KMS-11 (cell line): Measurements from ENCODE around the gene CORO7.
A peak's percentile ranks its signal among the peaks of the same experiment; 100 is the strongest.

Experiments
- H2AFZ ChIP-seq: fragments of 200-600 bp; sonication (generic); 2 replicates; pipeline ENCODE4 v1.6.1; 2016; ENCODE audit warnings: antibody characterized with exemption, mixed run types, low read depth
- H3K27ac ChIP-seq: fragments of 200-600 bp; sonication (generic); 2 replicates; pipeline ENCODE4 v1.6.1; 2016; ENCODE audit warnings: mild to moderate bottlenecking, mixed run types
- H3K27me3 ChIP-seq: fragments of 200-600 bp; sonication (generic); 2 replicates; pipeline ENCODE4 v1.6.1; 2017; ENCODE audit warnings: mild to moderate bottlenecking, low read depth, mixed run types, moderate library complexity; ENCODE audit not compliant: insufficient read depth
- H3K36me3 ChIP-seq: fragments of 200-600 bp; sonication (generic); 2 replicates; pipeline ENCODE4 v1.6.1; 2017; ENCODE audit warnings: mild to moderate bottlenecking, mixed run types; ENCODE audit not compliant: insufficient read depth
- H3K4me1 ChIP-seq: fragments of 200-600 bp; sonication (generic); 2 replicates; pipeline ENCODE4 v1.6.1; 2016; ENCODE audit warnings: mild to moderate bottlenecking, low read depth, mixed run types; ENCODE audit not compliant: poor library complexity, severe bottlenecking
- H3K4me2 ChIP-seq: fragments of 200-600 bp; sonication (generic); 2 replicates; pipeline ENCODE4 v1.7.0; 2016; ENCODE audit warnings: mild to moderate bottlenecking, mixed run types
- H3K4me3 ChIP-seq: fragments of 200-600 bp; sonication (generic); IDR thresholded peaks from 2 replicates; pipeline ENCODE4 v1.6.1; 2017; ENCODE audit warnings: low read depth, low read length, mixed read lengths; ENCODE audit not compliant: insufficient read depth
- H3K79me2 ChIP-seq: fragments of 200-600 bp; sonication (generic); 2 replicates; pipeline ENCODE4 v1.6.1; 2016; ENCODE audit warnings: low read depth, mixed run types; ENCODE audit not compliant: insufficient read depth
- H3K9ac ChIP-seq: fragments of 200-600 bp; sonication (generic); 2 replicates; pipeline ENCODE4 v1.6.1; 2016; ENCODE audit warnings: mild to moderate bottlenecking, mixed run types
- H4K20me1 ChIP-seq: fragments of 200-600 bp; sonication (generic); 2 replicates; pipeline ENCODE4 v1.6.1; 2016; ENCODE audit warnings: mild to moderate bottlenecking, mixed run types; ENCODE audit not compliant: insufficient read depth
- CTCF ChIP-seq: fragments of 200-600 bp; sonication (generic); conservative IDR thresholded peaks from 2 replicates; pipeline ENCODE4 v1.6.1; 2017; ENCODE audit warnings: low read depth, mild to moderate bottlenecking, antibody characterized with exemption, low read length, moderate library complexity, mixed read lengths

Gene CORO7

GRCh38 chr16:4426021-4426684, 9.8 kb upstream of the CORO7 start:
- H3K27ac ChIP-seq: peak overlapping the region; percentile 81
- H3K4me2 ChIP-seq: peak overlapping the region; percentile 81
- H4K20me1 ChIP-seq: no peaks in the 10 kb centered on the region
- H3K4me1 ChIP-seq: peaks cover 20% of the 10 kb centered on the region
- no peaks in the 10 kb centered on the region for H3K27me3 ChIP-seq
- peak overlapping the region; percentile 1 for H3K4me3 ChIP-seq
- no peak; the same call in 1 of the 2 replicates for TF ChIP-seq CTCF
- peak overlapping the region; percentile 80 for H2AFZ ChIP-seq
- H3K36me3 ChIP-seq: no peaks in the 10 kb centered on the region; the same call in 1 of the 2 replicates
- H3K9ac ChIP-seq: peak overlapping the region; percentile 89
- H3K79me2 ChIP-seq: peaks cover 54% of the 10 kb centered on the region

DNA sequence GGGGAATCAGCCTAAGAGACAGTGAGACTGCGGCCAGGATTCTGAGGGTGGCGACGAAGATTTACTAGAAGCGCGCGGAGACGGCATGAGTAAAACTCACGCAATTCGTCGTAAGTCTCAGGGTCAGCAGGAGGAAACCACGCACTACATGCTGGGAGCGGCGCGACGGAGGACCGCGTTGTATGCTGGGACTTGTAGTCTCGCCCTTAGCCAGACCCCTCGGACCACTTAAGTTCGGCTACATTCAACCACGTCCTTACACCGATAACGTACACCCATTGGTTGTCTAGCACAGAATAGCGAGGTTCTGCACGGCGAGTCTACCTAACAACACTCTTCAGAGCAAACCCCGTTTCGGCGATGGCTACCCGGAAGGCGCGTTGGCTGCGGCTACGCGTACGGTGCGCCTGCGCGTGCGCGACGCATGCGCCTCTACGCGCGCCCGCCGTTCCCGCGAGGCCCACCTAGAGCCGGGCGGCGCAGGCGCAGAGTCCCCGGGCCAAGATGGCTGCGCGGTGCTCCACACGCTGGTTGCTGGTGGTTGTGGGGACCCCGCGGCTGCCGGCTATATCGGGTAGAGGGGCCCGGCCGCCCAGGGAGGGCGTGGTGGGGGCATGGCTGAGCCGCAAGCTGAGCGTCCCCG, 9.1 kb upstream of the CORO7 start, which contains the start of gene DNAJA3:
TSS of gene DNAJA3 (plus strand) at position 491 of the 643 bp plus-strand sequence. CDS start at position 505, 14 bp downstream.
- Histone ChIP-seq H3K4me3 (peak within 1 kb of the TSS; percentile 1), H3K79me2 (peaks cover 48% of the 10 kb centered on the region), H4K20me1 (no peaks in the 10 kb centered on the region), H3K27ac (peak within 1 kb of the TSS; percentile 81), H2AFZ (peak within 1 kb of the TSS; percentile 80), H3K36me3 (no peaks in the 10 kb centered on the region; the same call in 1 of the 2 replicates), H3K4me2 (peak within 1 kb of the TSS; percentile 81), H3K4me1 (peaks cover 20% of the 10 kb centered on the region), H3K9ac (peak within 1 kb of the TSS; percentile 89), H3K27me3 (no peaks in the 10 kb centered on the region)
- TF ChIP-seq CTCF: no peak

DNA sequence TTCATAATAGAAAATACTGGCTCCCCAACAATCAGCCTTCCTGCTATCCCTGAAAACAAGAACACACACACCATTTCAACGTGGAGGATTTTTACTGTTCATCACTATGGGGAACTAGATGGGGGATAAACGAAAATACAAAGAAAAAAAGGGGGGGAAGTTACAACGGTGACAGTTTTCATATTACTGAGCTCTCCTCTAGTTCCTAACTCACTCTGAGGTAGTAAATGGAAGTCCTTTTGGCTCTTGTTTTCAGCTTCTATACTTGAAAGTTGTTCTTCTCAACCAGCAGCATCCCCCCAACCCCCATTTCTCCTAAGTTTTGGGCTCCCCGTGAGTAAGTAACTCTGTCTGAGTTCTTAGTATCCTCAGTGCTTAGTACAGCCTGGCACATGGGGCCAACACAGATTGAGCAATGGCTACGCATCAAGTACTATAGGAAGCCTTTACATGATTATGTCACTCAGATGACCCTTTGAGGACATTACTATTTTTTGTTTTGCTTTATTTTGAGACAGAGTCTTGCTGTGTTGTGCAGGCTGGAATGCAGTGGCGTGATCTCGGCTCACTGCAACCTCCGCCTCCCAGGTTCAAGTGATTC, 4.2 kb upstream of the CORO7 start:
- H3K9ac ChIP-seq: no peak overlapping the region
- H4K20me1 ChIP-seq: no peaks in the 10 kb centered on the region
- H3K36me3 ChIP-seq: no peaks in the 10 kb centered on the region
- no peak overlapping the region for H3K4me2 ChIP-seq
- H3K4me3 ChIP-seq: no peak overlapping the region
- no peaks in the 10 kb centered on the region for H3K27me3 ChIP-seq
- H3K79me2 ChIP-seq: peaks cover 7% of the 10 kb centered on the region
- H3K27ac ChIP-seq: no peak overlapping the region
- no peak overlapping the region for H2AFZ ChIP-seq
- peaks cover 17% of the 10 kb centered on the region for H3K4me1 ChIP-seq
- TF ChIP-seq CTCF: no peak

- no peak for TF ChIP-seq CTCF
- Histone ChIP-seq H3K27me3 (no peaks in the 10 kb centered on the region), H3K4me2 (no peak overlapping the region), H4K20me1 (no peaks in the 10 kb centered on the region), H3K36me3 (no peaks in the 10 kb centered on the region), H3K4me3 (no peak overlapping the region), H3K4me1 (peaks cover 21% of the 10 kb centered on the region), H3K27ac (no peak overlapping the region), H3K9ac (no peak overlapping the region), H3K79me2 (peaks cover 18% of the 10 kb centered on the region), H2AFZ (no peak overlapping the region)
Observed at GRCh38 chr16:4419402-4419959, 3.1 kb upstream of the CORO7 start.
